ENCODE data around the gene FAM161A.

DNA sequence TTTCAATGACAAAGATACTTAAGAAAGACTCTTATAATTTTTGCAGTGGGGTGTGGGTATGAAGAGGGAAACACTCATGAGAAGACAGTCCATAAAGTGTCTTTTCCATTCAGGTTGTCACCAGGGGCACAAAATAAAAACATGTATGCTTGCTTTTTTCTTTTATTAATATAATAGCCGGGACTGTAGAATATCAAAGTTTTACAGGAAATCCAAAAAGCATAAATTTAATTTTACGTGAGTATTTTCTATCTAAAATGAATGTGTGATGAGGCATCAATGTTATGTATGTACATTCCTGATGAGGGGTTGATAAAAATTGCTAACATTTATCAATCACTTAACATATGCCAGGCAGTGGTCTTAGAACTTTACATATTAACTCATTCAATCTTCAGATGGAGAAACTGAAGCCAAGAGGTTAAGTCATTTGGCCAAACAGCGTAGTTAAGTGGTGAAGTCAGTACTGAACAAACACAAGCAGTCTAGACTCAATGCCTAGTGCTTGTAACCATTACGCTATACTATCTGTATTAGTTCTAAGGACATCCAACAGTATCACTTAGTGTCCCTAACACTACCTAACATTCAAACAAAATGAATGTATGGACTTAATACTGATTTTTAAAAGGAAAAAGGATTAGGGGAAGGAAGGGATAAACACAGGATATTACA lies 23.8 kb upstream of the FAM161A start:
- TF ChIP-seq, protein P1, sequence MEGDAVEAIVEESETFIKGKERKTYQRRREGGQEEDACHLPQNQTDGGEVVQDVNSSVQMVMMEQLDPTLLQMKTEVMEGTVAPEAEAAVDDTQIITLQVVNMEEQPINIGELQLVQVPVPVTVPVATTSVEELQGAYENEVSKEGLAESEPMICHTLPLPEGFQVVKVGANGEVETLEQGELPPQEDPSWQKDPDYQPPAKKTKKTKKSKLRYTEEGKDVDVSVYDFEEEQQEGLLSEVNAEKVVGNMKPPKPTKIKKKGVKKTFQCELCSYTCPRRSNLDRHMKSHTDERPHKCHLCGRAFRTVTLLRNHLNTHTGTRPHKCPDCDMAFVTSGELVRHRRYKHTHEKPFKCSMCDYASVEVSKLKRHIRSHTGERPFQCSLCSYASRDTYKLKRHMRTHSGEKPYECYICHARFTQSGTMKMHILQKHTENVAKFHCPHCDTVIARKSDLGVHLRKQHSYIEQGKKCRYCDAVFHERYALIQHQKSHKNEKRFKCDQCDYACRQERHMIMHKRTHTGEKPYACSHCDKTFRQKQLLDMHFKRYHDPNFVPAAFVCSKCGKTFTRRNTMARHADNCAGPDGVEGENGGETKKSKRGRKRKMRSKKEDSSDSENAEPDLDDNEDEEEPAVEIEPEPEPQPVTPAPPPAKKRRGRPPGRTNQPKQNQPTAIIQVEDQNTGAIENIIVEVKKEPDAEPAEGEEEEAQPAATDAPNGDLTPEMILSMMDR (IDR thresholded peaks at IDR 0.05) = no peak
- TF ChIP-seq POLR2A (IDR thresholded peaks at IDR 0.05) (no peak), POLR2AphosphoS5 (IDR thresholded peaks at IDR 0.05) (no peak)
